HFFc6 (cell line): Measurements from ENCODE around the gene CENPP. TPM values are rescaled to one million over a fixed set of nuclear protein-coding genes. Genes with fewer than 3 reads are reported as not detected.

ENCODE experiments used
- DNase-seq: peaks from one replicate; pipeline ENCODE4 v3.0.0-alpha.2; 2018
- H3K27ac Mint-ChIP-seq: 2 replicates; pipeline ENCODE4 v1.8.0; 2020; ENCODE audit warnings: mild to moderate bottlenecking, mixed read lengths
- H3K27me3 Mint-ChIP-seq: 2 replicates; pipeline ENCODE4 v1.8.0; 2021; ENCODE audit warnings: mild to moderate bottlenecking, moderate library complexity, mixed read lengths; ENCODE audit not compliant: insufficient read depth
- H3K36me3 Mint-ChIP-seq: 2 replicates; pipeline ENCODE4 v1.8.0; 2021; ENCODE audit warnings: low read depth, mixed read lengths
- H3K4me1 Mint-ChIP-seq: 2 replicates; pipeline ENCODE4 v1.8.0; 2020; ENCODE audit warnings: low read depth, mixed read lengths
- H3K4me3 Mint-ChIP-seq: 2 replicates; pipeline ENCODE4 v1.8.0; 2020; ENCODE audit warnings: mild to moderate bottlenecking, moderate library complexity, mixed read lengths
- H3K9me3 Mint-ChIP-seq: 2 replicates; pipeline ENCODE4 v1.8.0; 2020; ENCODE audit warnings: mild to moderate bottlenecking, mixed read lengths
- total RNA-seq, 6 experiments: library from RNA; stranded (reverse); fragmentation: NEBNext Ultra II Directional; extraction: Animal tissue kit (Norgen Biotek cat#: 25700); gene quantifications; 2 replicates in 1 of 6; 3 replicates in 5 of 6; pipeline ENCODE4 v1.2.3, GENCODE V29; 2021
- TF ChIP-seq, protein P1 (sequence below): fragments of 200-600 bp; sonication (generic); IDR thresholded peaks from 2 replicates; pipeline ENCODE4 v1.5.0; 2021; ENCODE audit warnings: antibody characterized with exemption, mild to moderate bottlenecking

CENPP gene
- total RNA-seq, 6 experiments from 2014 or later, result 3.0 to 7.0 (median 6.0) TPM

DNA sequence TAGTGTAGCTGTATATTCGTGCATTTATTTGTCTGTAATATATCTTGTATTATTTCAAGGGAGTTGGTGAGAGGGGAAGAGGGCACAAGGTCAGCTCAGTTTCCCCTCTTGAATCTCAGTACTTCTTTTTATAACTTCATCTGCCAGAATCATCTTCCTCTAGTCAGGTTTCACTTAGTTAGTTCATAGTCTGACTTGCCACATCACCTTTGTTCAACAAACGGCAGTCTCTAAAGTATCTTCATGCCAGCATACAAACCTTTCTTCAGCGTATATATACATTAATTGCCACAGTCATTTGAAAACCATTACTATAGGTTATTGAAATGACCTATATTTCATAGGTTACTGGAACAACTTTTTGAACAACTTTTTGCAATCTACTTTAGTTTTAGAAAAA, 208.5 kb downstream of the CENPP start:
- H3K27me3 Mint-ChIP-seq, result no peaks in the 10 kb centered on the region; the same call in 1 of the 2 replicates
- no peak for DNase-seq
- H3K4me3 Mint-ChIP-seq, result peak overlapping the region; percentile 74
- H3K4me1 Mint-ChIP-seq, result peaks cover 41% of the 10 kb centered on the region
- H3K36me3 Mint-ChIP-seq, result no peaks in the 10 kb centered on the region
- no peak overlapping the region for H3K27ac Mint-ChIP-seq
- TF ChIP-seq, protein P1, sequence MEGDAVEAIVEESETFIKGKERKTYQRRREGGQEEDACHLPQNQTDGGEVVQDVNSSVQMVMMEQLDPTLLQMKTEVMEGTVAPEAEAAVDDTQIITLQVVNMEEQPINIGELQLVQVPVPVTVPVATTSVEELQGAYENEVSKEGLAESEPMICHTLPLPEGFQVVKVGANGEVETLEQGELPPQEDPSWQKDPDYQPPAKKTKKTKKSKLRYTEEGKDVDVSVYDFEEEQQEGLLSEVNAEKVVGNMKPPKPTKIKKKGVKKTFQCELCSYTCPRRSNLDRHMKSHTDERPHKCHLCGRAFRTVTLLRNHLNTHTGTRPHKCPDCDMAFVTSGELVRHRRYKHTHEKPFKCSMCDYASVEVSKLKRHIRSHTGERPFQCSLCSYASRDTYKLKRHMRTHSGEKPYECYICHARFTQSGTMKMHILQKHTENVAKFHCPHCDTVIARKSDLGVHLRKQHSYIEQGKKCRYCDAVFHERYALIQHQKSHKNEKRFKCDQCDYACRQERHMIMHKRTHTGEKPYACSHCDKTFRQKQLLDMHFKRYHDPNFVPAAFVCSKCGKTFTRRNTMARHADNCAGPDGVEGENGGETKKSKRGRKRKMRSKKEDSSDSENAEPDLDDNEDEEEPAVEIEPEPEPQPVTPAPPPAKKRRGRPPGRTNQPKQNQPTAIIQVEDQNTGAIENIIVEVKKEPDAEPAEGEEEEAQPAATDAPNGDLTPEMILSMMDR, result no peak
- H3K9me3 Mint-ChIP-seq, result no peaks in the 10 kb centered on the region

DNA sequence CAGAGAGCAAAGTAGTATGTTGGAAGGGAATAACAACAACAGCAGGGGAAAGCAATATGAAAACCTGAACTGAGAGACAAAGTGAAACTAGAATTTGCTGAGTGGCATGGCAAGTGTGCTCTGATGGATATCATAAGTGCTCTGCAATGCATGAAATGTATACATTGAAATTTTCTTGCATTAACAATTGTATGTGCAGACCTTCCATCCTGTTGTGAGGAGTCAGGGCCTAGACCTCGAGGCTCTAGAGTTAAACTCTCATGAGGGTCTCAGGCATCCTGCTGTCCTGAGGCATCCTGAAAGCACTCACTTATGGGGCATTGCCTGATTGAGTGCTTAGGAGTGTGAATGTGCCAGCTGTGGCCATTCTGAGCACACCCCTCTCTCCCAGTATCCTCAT, 208.9 kb downstream of the CENPP start:
- Mint-ChIP-seq H3K4me1 (peaks cover 41% of the 10 kb centered on the region), H3K4me3 (peak overlapping the region; percentile 74), H3K36me3 (no peaks in the 10 kb centered on the region), H3K27ac (peak overlapping the region; percentile 33; the same call in 1 of the 2 replicates), H3K27me3 (no peaks in the 10 kb centered on the region; the same call in 1 of the 2 replicates), H3K9me3 (no peaks in the 10 kb centered on the region)
- TF ChIP-seq, protein P1, result no peak
- no peak for DNase-seq

DNA sequence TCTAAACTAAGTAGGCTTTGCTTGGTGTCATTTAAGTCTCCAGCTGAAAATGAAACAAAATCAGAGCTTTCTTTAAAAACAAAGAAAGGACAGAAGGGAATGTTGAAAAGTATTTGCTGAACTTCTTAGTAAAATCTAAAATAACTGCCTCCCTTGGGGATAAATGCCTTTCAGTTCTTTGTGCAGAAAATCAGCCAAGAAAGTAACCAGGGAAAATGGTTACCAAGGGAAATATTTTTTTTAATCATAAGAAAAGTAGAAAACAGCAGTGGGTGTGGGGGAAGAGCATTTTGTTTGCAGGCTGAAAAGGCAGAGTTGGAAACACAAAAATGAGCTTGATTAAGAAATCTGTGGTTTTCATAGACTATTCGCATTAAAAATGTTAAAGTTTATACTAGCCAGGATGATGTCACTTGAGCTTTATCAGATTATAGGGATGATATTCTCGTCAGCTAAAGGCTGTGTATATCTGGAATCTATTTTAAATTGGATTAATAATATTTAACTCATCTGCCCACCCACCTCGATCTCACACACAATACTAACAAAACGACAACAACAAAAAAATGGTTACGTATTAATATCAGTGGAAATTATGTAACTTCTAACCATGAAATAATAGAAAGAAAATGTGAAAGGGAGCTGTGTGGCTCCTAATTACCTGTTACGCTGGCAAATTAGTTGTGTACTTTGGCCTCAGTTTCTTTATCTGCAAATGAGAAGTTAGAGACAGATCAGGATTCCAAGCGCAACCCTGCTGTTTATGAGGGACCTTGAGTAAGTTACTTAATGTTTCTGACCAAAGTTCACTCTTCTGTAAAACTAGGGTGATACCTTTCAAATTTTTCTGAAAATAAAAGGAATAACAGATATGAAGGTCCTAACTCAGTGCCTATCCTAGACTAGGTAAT, 210.4 kb downstream of the CENPP start, which contains the start of gene ECM2:
Gene ECM2, minus strand, starts transcription at position 51 of the 911 bp plus-strand sequence. CDS start 13,124 bp downstream, outside the sequence.
- H3K4me3 Mint-ChIP-seq, result peak within 1 kb of the TSS; percentile 77
- H3K27me3 Mint-ChIP-seq, result no peaks in the 10 kb centered on the region; the same call in 1 of the 2 replicates
- H3K36me3 Mint-ChIP-seq, result no peaks in the 10 kb centered on the region
- peak within 1 kb of the TSS; percentile 74 for H3K27ac Mint-ChIP-seq
- DNase-seq, result peak; percentile 6
- H3K4me1 Mint-ChIP-seq, result peaks cover 41% of the 10 kb centered on the region
- H3K9me3 Mint-ChIP-seq, result no peaks in the 10 kb centered on the region
- TF ChIP-seq, protein P1, result no peak

DNA sequence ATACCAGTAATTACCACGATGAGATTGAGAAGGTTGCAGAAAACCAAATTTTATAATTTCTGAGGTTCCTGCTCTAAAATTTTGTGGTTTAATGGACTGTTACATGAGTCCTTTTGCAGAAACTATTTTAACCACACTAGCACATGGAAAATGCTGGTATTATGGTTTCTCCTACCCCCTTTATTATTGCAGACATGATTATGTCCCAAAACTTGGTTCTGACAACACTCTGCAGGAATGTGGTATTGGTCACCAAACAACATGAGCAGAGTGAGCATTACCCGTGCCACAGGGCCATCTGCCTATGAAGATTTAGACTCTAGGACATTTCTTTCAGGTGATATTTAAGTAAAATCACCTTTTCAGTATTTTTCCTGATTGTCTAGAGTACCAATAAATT, 212.8 kb downstream of the CENPP start:
- DNase-seq, result peak; percentile 63
- H3K4me1 Mint-ChIP-seq, result peaks cover 41% of the 10 kb centered on the region
- H3K4me3 Mint-ChIP-seq, result no peak overlapping the region
- H3K27ac Mint-ChIP-seq, result no peak overlapping the region
- H3K9me3 Mint-ChIP-seq, result peaks cover under 1% of the 10 kb centered on the region; the same call in 1 of the 2 replicates
- no peaks in the 10 kb centered on the region for H3K27me3 Mint-ChIP-seq
- H3K36me3 Mint-ChIP-seq, result no peaks in the 10 kb centered on the region
- TF ChIP-seq, protein P1, result no peak

DNA sequence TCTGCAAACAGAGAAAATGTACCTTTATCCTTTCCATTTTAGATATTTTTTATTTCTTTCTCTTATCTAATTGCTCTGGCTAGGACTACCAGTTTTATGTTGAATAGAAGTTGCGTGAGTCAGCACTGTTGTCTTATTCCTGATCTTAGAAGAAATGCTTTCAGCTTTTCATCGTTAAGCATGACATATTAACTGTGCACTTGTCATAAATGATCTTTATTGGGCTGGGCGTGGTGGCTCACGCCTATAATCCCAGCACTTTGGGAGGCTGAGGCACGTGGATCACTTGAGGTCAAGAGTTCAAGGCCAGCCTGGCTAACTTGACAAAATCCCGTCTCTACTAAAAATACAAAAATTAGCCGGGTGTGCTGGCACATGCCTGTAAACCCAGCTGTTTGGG, 218.2 kb downstream of the CENPP start:
- no peak for DNase-seq
- Mint-ChIP-seq H3K27ac (no peak overlapping the region), H3K4me1 (no peaks in the 10 kb centered on the region), H3K4me3 (no peak overlapping the region), H3K36me3 (peaks cover 10% of the 10 kb centered on the region; the same call in 1 of the 2 replicates), H3K9me3 (peaks cover 12% of the 10 kb centered on the region; the same call in 1 of the 2 replicates), H3K27me3 (no peaks in the 10 kb centered on the region)
- TF ChIP-seq, protein P1, result no peak
